GM23338 (cell line): ENCODE measurements around the gene CENPP.

Experiments
- CREB1 ChIP-seq: fragments of 250-450 bp; sonication (Bioruptor Pico); IDR thresholded peaks from 2 replicates; pipeline ENCODE4 v1.5.0; 2020; ENCODE audit warnings: low read depth, mild to moderate bottlenecking, moderate library complexity
- ETS1 ChIP-seq: IDR thresholded peaks from 2 replicates; pipeline ENCODE4 v1.6.1; 2016; ENCODE audit warnings: antibody characterized with exemption
- EZH2 ChIP-seq: fragments of 200-600 bp; sonication (generic); IDR thresholded peaks from one replicate; pipeline ENCODE4 v1.8.0; 2017; ENCODE audit warnings: antibody characterized with exemption, mild to moderate bottlenecking, low read depth; ENCODE audit not compliant: unreplicated experiment
- EZH2phosphoT487 ChIP-seq: fragments of 200-600 bp; sonication (generic); IDR thresholded peaks from one replicate; pipeline ENCODE4 v1.8.1; 2018; ENCODE audit warnings: antibody characterized with exemption; ENCODE audit not compliant: unreplicated experiment
- JUNB ChIP-seq: IDR thresholded peaks from one replicate; pipeline ENCODE4 v1.6.1; 2016; ENCODE audit warnings: antibody characterized with exemption; ENCODE audit not compliant: unreplicated experiment
- NANOG ChIP-seq: IDR thresholded peaks from 2 replicates; pipeline ENCODE4 v1.6.1; 2016; ENCODE audit warnings: antibody characterized with exemption, borderline replicate concordance
- POLR2AphosphoS5 ChIP-seq: IDR thresholded peaks from 2 replicates; pipeline ENCODE4 v1.6.1; 2016; ENCODE audit warnings: antibody characterized with exemption, low read depth
- STAT1 ChIP-seq: IDR thresholded peaks from one replicate; pipeline ENCODE4 v1.6.1; 2016; ENCODE audit warnings: antibody characterized with exemption; ENCODE audit not compliant: unreplicated experiment
- ZNF331 ChIP-seq: fragments of 250-450 bp; sonication (Bioruptor Pico); IDR thresholded peaks from 2 replicates; pipeline ENCODE4 v1.5.0; 2020; ENCODE audit warnings: low read depth, mild to moderate bottlenecking, moderate library complexity
- ZNF462 ChIP-seq: fragments of 250-450 bp; sonication (Bioruptor Pico); IDR thresholded peaks from 2 replicates; pipeline ENCODE4 v1.5.0; 2020; ENCODE audit warnings: mild to moderate bottlenecking, moderate library complexity
- TF ChIP-seq, protein P1 (sequence below), 2 experiments: fragments of 200-600 bp in 1 of 2; sonication (generic) in 1 of 2; conservative IDR thresholded peaks; 2 replicates each; pipeline versions ENCODE4 v1.5.1 to v1.6.1; 2016 to 2017; ENCODE audit warnings: antibody characterized with exemption in 2 of 2, low read depth in 2 of 2, mild to moderate bottlenecking in 2 of 2, moderate library complexity in 1 of 2
- TF ChIP-seq, protein P2 (sequence below): IDR thresholded peaks from one replicate; pipeline ENCODE4 v1.6.1; 2018; ENCODE audit warnings: antibody characterized with exemption; ENCODE audit not compliant: unreplicated experiment

GRCh38 chr9:92385477-92385876, 59.7 kb downstream of the CENPP start:
- TF ChIP-seq, protein P1, sequence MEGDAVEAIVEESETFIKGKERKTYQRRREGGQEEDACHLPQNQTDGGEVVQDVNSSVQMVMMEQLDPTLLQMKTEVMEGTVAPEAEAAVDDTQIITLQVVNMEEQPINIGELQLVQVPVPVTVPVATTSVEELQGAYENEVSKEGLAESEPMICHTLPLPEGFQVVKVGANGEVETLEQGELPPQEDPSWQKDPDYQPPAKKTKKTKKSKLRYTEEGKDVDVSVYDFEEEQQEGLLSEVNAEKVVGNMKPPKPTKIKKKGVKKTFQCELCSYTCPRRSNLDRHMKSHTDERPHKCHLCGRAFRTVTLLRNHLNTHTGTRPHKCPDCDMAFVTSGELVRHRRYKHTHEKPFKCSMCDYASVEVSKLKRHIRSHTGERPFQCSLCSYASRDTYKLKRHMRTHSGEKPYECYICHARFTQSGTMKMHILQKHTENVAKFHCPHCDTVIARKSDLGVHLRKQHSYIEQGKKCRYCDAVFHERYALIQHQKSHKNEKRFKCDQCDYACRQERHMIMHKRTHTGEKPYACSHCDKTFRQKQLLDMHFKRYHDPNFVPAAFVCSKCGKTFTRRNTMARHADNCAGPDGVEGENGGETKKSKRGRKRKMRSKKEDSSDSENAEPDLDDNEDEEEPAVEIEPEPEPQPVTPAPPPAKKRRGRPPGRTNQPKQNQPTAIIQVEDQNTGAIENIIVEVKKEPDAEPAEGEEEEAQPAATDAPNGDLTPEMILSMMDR (conservative IDR thresholded peaks at IDR 0.05; ENCODE audit: low read depth in 2 of 2), result no peak
- TF ChIP-seq EZH2 (no peak), POLR2AphosphoS5 (no peak), EZH2phosphoT487 (no peak), JUNB (no peak), CREB1 (CRISPR knock-in tag) (no peak), ZNF462 (CRISPR knock-in tag) (no peak), STAT1 (no peak), ZNF331 (CRISPR knock-in tag) (no peak), ETS1 (no peak), NANOG (no peak)
- TF ChIP-seq, protein P2, sequence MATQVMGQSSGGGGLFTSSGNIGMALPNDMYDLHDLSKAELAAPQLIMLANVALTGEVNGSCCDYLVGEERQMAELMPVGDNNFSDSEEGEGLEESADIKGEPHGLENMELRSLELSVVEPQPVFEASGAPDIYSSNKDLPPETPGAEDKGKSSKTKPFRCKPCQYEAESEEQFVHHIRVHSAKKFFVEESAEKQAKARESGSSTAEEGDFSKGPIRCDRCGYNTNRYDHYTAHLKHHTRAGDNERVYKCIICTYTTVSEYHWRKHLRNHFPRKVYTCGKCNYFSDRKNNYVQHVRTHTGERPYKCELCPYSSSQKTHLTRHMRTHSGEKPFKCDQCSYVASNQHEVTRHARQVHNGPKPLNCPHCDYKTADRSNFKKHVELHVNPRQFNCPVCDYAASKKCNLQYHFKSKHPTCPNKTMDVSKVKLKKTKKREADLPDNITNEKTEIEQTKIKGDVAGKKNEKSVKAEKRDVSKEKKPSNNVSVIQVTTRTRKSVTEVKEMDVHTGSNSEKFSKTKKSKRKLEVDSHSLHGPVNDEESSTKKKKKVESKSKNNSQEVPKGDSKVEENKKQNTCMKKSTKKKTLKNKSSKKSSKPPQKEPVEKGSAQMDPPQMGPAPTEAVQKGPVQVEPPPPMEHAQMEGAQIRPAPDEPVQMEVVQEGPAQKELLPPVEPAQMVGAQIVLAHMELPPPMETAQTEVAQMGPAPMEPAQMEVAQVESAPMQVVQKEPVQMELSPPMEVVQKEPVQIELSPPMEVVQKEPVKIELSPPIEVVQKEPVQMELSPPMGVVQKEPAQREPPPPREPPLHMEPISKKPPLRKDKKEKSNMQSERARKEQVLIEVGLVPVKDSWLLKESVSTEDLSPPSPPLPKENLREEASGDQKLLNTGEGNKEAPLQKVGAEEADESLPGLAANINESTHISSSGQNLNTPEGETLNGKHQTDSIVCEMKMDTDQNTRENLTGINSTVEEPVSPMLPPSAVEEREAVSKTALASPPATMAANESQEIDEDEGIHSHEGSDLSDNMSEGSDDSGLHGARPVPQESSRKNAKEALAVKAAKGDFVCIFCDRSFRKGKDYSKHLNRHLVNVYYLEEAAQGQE, result no peak
